NCI-H526 treated with DMSO at 0.1 percent for 48 hours (cell line): ENCODE measurements around the gene GDPD1.
"Not testable (repeated sequence)": the region's sequence is repeated elsewhere in the genome, so short reads cannot be mapped to it uniquely, and the experiment has no call there.

Experiments
- DNase-seq: peaks from one replicate; lab custom pipeline; 2025; lab: John Stamatoyannopoulos, UW

Gene GDPD1

DNA sequence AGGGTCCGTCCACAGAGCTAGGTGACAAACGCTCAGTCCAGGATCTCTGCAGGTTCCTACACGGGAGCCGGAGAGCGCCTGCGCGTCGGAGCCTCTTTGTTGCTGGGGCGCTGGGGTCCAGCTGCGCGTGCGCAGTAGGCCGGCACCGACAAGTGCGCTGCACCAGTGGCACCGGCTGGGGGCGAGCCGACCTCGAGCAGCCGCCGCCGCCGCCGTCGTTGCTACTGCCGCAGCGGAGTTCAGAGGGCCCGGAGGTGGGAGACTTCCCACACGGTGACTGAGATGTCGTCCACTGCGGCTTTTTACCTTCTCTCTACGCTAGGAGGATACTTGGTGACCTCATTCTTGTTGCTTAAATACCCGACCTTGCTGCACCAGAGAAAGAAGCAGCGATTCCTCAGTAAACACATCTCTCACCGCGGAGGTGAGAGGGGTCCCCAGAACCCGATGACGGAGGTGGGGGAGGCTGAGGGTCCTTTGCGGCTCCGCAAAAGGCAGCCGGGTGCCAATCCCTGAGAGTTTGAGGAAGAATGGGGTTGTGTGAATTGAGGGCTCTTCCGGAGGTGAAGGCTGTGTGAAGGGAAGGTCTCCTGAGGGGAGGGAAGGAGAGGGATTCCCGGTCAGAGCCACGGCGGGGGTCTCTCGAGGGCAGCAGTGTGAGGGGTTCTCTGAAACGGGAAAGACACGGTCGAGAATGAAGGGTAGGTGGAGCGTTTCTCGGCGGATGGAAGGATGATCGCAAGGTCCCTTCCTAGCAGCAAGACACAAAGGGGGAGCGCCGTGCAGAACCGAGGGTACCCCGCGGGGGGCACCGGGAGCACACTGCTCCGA is at the start of gene GDPD1:
Gene GDPD1, plus strand, starts transcription at position 184 of the 831 bp plus-strand sequence. Its CDS starts 99 bp downstream, at position 283.
- DNase-seq: peak; percentile 91

DNA sequence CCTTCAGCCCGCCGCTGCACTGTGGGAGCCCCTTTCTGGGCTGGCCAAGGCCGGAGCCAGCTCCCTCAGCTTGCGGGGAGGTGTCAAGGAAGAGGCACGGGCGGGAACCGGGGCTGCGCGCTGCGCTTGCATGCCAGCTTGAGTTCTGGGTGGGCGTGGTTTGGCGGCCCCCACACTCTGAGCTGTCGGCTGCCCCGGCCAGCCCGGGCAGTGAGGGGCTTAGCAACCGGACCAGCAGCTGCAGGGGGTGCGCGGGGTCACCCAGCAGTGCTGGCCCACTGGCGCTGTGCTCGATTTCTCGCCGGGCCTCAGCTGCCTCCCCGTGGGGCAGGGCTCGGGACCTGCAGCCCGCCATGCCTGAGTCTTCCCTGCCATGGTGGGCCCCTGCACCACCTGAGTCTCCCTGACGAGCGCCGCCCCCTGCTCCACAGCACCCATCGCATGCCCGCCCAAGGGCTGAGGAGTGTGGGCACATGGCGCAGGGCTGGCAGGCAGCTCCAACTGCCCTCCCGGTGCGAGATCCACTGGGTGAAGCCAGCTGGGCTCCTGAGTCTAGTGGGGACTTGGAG is 47.8 kb upstream of the GDPD1 start:
- DNase-seq: no peak

DNA sequence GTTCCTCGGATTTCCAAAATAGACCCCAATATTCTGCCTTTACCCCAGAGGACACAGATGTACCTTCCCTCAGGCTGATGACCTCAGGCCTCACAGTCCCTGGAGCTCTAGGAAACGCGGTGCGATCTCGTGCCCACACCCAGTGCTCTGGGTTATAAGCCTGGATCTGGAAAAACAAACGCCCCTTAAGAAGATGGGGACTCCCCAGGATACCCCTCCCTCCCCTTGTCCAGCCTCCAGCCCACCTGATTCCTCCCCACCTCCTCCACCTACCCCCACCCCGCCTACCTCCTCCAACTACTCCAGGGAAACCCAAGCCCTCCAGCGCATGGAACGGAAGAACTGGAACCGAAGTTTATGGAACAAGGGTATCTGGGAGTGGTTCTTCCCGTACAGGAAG is 45.6 kb upstream of the GDPD1 start:
- no peak for DNase-seq

DNA sequence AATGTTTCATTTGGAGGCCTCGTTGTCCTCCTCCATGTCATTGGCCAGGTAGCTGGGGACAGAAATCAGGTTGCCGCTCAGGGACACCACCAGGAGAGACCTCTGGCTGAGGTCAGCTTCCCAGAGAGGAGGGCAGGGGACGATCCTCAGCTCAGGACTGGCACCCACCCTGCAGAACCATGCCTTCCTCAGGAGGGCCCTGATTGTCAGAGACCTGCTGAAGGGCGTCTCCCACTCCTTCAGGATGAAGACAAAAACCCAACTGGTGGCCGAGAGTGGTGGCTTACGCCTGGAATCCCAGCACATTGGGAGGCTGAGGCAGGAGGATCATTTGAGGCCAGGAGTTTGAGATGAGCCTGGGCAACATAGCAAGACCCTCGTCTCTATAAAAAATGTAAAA is 45.2 kb upstream of the GDPD1 start:
- no peak for DNase-seq

DNA sequence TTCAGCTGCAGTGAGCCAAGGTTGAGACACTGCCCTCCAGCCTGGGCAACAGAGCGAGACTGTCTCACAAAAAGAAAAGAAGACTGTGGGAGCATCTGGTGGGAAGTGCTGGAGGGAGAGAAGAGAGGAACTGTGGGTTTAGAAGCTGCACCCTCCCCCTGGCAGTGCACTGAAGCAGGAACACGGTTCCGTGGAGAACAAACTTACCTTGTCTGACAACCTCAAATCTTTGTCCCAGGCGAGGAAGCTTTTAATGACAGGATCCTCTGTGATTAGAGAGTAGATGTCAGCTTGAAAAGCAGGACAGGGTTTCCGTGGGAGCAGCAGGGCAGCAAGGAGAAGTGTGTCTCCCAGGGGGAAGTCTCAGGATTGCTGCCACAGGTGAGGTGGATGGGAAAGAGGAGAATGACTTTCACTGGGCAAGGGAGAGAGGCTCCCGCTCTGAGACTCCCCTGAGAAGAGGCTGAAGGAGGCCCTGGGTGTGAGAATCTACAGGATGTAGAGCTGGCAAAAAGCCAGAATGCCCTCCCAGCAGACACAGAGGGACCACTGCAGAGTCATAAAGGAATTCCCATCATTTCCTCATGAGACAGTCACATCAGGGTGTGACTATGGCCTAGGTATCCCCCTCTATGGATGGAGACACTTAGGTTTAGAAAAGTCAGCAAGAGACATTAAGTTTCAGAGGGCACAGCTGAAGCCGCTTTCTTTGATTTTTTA is 41.9 kb upstream of the GDPD1 start:
- no peak for DNase-seq

DNA sequence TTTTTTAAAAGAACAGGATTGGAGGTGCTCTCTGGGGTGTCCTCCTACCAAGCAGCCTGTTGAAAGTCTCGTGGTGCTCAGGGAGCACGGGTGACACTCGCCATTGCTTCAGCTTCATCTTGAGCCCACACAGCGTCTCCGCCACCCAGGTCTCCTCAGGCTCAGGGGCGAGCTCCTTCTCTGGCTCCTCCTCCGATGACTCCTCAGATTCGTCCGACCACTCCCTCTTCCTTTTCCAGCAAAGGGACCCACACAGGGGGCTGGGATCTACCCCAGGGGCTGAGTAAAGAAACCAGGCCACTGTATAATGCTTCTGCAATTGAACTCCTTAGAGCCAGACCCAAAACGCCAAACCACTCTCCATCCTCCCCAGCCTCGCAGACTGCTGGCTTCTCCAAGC is 40.7 kb upstream of the GDPD1 start:
- not testable (repeated sequence) for DNase-seq

DNA sequence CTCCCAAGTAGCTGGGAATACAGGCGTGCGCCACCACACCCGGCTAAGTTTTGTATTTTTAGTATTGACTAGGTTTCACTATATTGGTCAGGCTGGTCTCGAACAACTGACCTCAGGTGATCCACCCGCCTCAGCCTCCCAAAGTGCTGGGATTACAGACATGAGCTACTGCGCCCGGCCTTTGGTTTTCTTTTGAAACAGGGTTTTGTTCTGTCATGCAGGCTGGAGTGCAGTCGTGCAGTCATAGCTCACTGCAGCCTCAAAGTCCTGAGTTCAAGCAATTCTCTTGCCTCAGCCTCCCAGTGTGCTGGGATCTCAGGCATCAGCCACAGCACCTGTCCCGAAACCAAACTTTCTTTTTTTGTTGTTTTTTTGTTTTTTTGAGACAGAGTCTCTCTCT is 39.7 kb upstream of the GDPD1 start:
- no peak for DNase-seq

DNA sequence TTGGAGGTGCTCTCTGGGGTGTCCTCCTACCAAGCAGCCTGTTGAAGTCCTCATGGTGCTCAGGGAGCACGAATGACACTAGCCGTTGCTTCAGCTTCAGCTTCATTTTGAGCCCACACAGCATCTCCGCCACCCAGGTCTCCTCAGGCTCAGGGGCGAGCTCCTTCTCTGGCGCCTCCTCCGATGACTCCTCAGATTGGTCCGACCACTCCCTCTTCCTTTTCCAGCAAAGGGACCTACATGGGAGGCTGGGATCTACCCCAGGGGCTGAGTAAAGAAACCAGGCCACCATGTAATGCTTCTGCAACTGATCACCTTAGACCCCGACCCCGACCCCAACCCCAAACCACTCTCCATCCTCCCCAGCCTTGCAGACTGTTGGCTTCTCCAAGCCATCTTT is 38.8 kb upstream of the GDPD1 start:
- no peak for DNase-seq

DNA sequence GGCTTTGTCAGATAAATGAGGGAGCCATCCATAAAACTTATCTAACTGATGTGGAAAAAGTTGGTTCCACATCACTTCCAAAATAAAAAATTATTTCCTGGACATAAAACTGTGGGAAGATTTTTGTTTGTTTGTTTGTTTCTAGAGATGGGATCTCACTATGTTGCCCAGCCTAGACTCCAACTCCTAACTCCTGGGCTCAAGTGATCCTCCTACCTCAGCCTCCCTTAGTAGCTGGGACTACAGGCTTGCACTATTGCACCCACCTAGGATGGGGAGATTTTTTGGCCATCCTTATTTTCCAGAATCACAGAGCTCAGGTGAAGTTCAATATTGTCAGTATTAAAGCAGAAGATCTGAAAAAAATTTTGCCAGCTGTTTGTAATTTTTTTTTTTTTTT is 34.3 kb upstream of the GDPD1 start:
- DNase-seq: no peak

DNA sequence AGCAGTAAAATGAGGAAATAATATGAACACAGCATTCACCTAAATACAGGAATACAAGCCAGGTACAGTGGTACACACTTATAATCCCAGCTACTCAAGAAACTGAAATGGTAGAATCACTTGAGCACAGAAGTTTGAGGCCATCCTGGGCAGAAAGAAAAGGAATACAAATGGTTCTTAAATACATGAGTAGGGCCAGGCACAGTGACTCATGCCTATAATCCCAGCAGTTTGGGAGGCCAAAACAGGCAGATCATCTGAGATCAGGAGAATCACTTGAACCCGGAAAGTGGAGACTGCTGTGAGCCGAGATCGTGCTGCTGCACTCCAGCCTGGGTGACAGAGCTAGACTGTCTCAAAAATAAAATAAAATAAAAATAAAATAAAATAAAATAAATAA is 33.5 kb upstream of the GDPD1 start:
- DNase-seq: no peak

DNA sequence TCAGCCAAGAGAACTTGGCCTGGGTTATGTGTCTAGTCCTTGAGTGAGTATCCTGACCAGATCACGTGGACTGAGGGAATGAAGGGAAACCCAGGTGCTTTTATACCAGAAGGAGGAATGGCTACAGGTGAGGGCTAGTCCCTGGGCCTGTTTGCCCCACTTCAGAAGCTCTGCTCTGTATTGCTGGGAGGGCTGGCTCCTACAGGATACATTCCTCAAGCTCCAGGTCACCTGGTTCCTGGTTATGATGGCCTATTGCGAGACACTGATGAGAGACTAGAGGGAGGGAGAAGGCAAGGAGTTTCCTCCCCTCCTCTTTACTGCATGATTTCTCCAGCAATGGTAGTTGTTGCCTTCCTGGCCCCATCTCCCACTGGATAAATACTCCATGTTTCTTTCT is 29.5 kb upstream of the GDPD1 start:
- DNase-seq: no peak

DNA sequence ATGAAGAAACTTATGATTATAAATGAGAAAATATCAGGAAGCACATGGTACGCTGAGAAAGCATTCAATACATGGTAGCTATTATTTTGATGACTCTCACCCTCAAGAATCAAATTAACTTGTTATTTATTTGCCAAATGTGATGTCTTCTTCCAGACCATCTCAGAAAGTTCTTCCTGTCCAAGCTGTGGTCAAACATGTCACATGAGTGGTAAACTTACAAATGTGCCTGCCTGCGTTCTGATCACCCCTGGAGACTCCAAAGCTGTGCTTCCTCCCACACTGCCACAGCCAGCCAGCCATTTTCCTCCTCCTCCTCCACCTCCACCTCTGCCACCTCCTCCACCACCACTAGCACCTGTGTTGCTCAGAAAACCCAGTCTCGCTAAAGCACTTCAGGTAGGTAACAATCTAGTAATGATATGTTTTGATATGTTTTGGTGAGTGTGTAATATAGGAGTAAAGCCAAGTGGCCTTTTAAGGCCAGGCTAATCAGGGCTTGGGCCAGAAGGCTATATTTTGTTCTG is 26.9 kb upstream of the GDPD1 start:
- DNase-seq: no peak

DNA sequence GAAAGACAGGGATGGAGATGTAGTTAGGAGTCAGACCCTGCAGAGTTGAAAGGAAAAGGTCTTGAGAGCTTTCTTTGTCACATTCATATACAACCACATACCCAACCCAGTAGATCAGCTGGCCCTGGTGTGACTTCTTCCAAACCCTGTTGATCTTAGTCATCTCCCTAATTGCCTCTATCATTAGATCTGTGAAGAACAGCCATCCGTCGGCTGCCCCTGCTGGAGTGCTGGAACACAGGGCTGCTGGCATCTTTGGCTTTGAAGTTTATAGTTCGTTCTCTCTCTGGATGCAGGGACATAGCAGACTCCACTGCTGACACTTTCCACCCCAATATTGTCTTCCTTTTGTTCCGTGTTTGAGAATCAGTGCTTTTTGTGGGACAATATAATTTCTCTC is 20.9 kb upstream of the GDPD1 start:
- DNase-seq: no peak

DNA sequence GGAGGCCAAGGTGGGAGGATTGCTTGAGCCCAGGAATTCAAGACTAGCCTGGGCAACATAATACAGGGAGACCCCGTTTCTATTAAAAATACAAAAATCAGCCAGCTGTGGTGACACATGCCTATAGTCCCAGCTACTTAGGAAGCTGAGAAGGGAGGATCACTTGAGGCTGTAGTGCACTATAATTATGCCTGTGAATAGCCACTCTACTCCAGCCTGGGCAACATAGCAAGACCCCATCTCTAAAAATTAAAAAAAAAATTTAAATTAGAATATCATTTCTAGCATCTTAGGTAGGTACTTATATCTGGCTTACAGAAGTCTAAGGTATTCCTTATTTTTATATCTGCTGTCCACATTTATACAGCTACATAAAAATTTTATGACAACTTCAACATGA is 18.0 kb upstream of the GDPD1 start:
- DNase-seq: no peak

DNA sequence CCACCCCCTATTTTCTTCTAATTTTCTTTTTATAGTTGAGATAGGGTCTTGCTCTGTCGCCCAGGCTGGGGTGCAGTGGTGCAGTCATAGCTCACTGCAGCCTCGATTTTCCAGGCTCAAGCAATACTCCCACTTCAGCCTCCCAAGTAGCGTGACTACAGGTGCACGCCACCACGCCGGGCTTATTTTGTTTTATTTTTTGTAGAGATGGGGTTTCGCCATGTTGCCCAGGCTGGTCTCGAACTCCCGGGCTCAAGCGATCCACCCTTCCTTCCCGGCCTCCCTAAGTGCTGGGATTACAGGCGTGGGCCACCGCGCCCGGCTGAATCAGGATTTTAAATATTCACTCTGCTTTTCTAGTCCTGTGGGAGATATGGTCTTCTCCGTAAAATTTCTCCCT is 941 bp upstream of the GDPD1 start:
- no peak for DNase-seq

DNA sequence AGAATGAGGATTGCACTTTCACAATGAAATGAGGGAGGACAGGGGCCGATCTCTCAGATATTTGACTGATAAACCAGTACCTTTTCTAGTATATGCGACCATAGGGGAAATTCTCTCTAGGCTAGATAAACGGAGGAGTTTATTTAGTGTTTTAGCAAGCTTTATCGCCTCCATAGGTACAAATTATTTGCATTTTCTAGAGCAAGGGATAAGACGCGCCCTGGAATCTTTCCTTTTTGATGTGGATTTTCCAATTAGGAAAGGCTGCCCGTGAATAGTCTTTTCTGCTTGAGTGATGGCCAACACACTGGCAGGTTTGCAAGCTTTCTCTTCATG is 351 bp upstream of the GDPD1 start:
- DNase-seq: no peak

DNA sequence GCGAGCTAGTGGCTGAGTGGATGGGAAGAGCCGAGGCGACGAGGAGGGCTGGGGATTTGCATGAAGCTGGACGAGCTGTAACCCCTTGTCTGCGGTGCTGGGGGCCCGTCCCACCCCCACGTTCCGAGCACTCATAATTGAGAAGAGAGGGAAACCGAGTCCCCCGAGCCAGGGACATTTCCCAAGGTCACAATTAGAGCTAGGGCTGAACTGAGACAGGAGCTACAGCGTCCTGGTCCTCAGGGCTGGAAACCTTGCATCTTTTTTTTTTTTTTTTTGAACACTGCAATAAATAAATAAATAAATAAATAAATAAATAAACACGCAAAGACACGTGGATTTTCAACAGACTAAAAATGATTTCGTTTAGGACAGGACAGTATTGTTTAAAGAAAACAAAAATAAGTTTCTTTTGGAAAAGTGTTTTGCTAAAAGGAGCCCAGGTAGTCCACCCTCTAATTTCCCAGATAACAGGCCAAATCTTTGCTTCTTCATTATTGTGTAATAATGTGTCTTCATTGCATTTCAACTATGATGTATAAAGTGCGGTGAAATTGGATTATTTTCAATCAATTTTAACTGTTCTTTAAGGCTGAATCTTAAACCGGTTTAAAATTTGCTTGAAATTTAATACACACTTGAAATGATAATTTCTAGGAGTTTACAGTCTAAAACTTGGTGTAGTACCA is 992 bp downstream of the GDPD1 start:
- peak; percentile 53 for DNase-seq

DNA sequence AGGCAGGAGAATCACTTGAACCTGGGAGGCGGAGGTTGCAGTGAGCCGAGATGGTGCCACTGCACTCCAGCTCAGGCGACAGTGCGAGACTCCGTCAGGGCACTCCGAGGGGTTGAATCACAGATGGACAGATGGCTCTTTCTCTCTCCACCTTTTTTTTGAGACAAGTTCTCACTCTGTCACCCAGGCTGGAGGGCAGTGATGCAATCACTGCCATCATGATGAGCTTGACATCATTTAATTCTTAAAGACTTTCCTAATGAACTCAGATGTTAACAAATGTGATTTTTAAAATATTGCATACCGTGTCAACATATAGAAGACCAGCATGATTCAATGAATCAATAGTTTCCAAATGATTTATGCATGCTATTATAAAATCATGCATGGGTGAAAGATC is 3.5 kb downstream of the GDPD1 start:
- no peak for DNase-seq

DNA sequence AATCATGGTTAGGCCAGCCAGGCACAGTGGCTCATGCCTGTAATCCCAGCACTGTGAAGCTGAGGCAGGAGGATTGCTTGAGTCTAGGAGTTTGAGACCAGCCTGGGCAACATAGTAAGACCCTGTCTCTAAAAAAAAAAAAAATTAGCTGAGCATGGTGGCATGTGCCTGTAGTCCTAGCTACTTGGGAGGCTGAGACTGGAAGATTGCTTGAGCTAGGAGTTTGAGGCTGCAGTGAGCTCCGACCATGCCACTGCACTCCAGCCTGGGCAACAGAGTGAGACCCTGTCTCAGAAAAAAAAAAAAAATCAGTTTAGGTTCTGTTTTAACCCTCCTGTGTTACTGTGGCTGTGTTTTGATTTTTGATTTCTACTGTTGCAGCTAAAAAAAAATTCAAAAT is 8.3 kb downstream of the GDPD1 start:
- not testable (repeated sequence) for DNase-seq

DNA sequence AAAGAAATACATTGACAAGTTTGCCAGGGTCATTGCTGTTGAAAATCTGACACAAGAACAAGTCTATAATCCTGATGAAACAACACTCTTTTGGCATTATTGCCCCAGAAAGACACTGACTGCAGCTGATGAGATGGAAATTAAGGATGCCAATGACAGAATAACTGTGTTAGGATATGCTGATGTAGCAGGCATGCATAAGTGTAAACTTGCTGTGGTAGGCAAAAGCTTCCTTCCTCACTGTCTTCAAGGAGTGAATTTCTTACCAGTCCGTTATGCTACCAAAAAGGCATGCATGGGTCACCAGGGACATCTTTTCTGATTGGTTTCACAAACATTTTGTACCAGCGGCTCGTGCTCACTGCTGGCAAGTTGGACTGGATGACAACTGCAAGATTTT is 10.5 kb downstream of the GDPD1 start:
- DNase-seq: no peak

DNA sequence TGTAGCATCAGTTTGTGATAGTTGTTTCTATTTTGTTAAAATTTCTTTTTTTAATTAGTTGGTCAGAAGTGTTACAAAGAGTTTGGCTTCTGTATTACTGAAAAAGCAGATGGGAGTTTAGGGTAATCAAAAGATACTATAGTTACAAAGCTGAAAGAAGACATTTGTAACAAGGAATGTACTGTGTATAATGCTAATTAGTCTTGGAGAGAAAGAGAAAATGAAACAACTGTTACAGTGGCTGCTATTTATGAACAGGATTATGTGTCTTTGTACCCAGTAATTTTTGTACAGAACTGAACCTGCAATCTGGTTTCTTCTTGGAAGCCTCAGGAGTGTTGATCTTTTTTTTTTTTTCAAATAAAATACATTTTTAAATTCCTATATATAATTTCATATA is 14.3 kb downstream of the GDPD1 start:
- peak; percentile 32 for DNase-seq

DNA sequence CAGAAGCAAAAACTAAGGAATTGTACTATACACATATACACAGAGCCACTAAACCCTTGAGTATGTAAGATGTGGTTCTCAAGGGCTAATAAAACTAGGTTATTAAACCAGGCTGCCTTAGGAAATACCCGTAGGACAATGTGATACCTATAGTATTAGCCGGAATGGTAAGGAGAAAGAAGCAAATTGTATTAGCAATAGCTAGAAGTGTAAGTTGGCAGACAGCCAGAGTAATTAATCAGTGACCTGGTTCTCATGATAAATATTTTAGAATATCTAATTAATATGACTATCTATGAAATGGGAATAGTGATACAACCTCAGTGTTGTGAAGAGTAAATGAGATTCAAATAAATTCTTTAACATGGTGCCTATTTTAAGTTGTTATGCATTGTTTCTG is 18.6 kb downstream of the GDPD1 start:
- DNase-seq: no peak

DNA sequence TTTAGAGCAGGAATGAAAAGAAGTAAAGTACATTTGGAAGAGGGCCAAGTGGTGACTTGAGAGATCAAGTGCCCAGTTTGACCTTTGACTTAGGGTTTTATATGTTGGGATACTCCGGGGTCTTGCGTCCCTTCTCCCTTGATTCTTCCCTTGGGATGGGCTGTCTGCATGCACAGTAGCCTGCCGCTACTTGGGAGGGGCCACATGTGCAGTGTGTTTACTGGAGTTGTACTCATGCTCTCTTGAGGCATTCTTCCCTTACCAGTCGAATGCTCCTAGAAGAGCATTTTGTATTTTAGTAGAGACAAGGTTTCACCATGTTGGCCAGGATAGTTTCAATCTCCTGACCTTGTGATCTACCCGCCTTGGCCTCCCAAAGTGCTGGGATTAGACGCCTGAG is 23.8 kb downstream of the GDPD1 start:
- no peak for DNase-seq
